Sigmoid colon (tissue), 7 donors: Measurements from ENCODE around the gene CALML6. TPM values are rescaled to one million over a fixed set of nuclear protein-coding genes. Genes with fewer than 3 reads are reported as not detected.

Experiments used
- DNase-seq: peaks from one replicate; pipeline ENCODE4 v3.0.0-alpha.2; 2019
- H3K27ac ChIP-seq, 4 donors: fragments of 200-600 bp; sonication (generic); one replicate each; pipeline ENCODE4 v1.5.1; 2016 to 2019; ENCODE audit warnings: mild to moderate bottlenecking in 1 of 4
- H3K27me3 ChIP-seq, 3 donors: fragments of 200-600 bp; sonication (generic); one replicate each; pipeline ENCODE4 v1.5.1; 2019; ENCODE audit warnings: mild to moderate bottlenecking in 1 of 3
- H3K36me3 ChIP-seq, 4 donors: fragments of 200-600 bp; sonication (generic); one replicate each; pipeline ENCODE4 v1.5.1; 2016 to 2019
- H3K4me1 ChIP-seq, 4 donors: fragments of 200-600 bp; sonication (generic); one replicate each; pipeline ENCODE4 v1.5.1; 2017 to 2019
- H3K4me3 ChIP-seq, 4 donors: fragments of 200-600 bp; sonication (generic); one replicate each; pipeline ENCODE4 v1.5.1; 2017 to 2019; ENCODE audit warnings: mild to moderate bottlenecking in 2 of 4, moderate library complexity in 1 of 4
- H3K9me3 ChIP-seq, 4 donors: fragments of 200-600 bp in 3 of 4; sonication (generic) in 3 of 4; one replicate each; pipeline versions ENCODE4 v1.5.1 to v1.6.1; 2013 to 2019
- CTCF ChIP-seq, 4 experiments: fragments of 450-650 bp in 3 of 4; fragments of 200-600 bp in 1 of 4; IDR thresholded peaks; one replicate each; pipeline ENCODE4 v1.5.1; 2016 to 2019; ENCODE audit warnings: antibody characterized with exemption in 4 of 4, mild to moderate bottlenecking in 3 of 4, moderate library complexity in 2 of 4
- EP300 ChIP-seq, 4 donors: sonication (generic); formaldehyde crosslinking; IDR thresholded peaks; one replicate each; pipeline ENCODE4 v1.6.1; 2017; ENCODE audit warnings: antibody characterized with exemption in 4 of 4
- POLR2A ChIP-seq, 2 donors: fragments of 450-650 bp; IDR thresholded peaks; one replicate each; pipeline ENCODE4 v1.6.1; 2016; ENCODE audit warnings: antibody characterized with exemption in 2 of 2, mild to moderate bottlenecking in 2 of 2, moderate library complexity in 2 of 2
- POLR2AphosphoS5 ChIP-seq, 4 donors: sonication (generic); formaldehyde crosslinking; IDR thresholded peaks; one replicate each; pipeline ENCODE4 v1.6.1; 2017; ENCODE audit warnings: antibody characterized with exemption in 4 of 4
- WGBS, 2 donors: extraction: QIAGEN DNeasy Blood & Tissue Kit; methylation state at CpG; one replicate each; pipeline ENCODE4 v1.1.7; 2013; 5-methylcytosine and 5-hydroxymethylcytosine counted together
- intact Hi-C: fragments of 100-400 bp; cut with DNase I; formaldehyde crosslinking; loops from one replicate; pipeline ENCODE4 v1.15.1; 2023
- polyA plus RNA-seq, 3 donors: library from polyadenylated mRNA; stranded (reverse); fragments of 200-250 nt; gene quantifications; one replicate each; pipeline ENCODE4 v1.2.3, GENCODE V29; 2013
- total RNA-seq, 4 donors: library from RNA; depleted of rRNA; stranded (reverse); fragments of >200 nt; gene quantifications; one replicate each; pipeline ENCODE4 v1.1.0, GENCODE V29; 2016
- donor health status: healthy with polysubstance abuse.
- donor health status: Bipolar disorder and iron deficiency.
- donor health status: healthy.

Gene CALML6
- total and polyA plus RNA-seq, 7 donors = 0.36 TPM; not detected in 5

GRCh38 chr1:1948783-1949182 is 33.7 kb downstream of the CALML6 start:
- Histone ChIP-seq H3K36me3 (no peaks in the 10 kb centered on the region), H3K9me3 (peaks cover 0 to 5% (median 0%) of the 10 kb centered on the region in 4 donors), H3K27ac (no peak overlapping the region), H3K27me3 (peaks cover 2 to 38% (median 3%) of the 10 kb centered on the region in 3 donors), H3K4me3 (no peak overlapping the region), H3K4me1 (peaks cover 0 to 7% (median 5%) of the 10 kb centered on the region in 4 donors)
- DNase-seq = no peak
- 47 to 51% methylated on average over 1 of the region's 1 CpG for WGBS, 2 donors
- no peak for TF ChIP-seq POLR2AphosphoS5 (IDR thresholded peaks at IDR 0.05)
- TF ChIP-seq POLR2A (IDR thresholded peaks at IDR 0.05) = no peak
- intact Hi-C loops = no loop called here

- no peaks in the 10 kb centered on the region for H3K4me1 ChIP-seq
- H3K9me3 ChIP-seq = peaks cover 0 to 5% (median 0%) of the 10 kb centered on the region in 4 donors
- H3K27ac ChIP-seq = no peak overlapping the region
- intact Hi-C loops = no loop called here
- 84% methylated on average over 5 of the region's 5 CpGs for WGBS, 2 donors
- H3K36me3 ChIP-seq = no peaks in the 10 kb centered on the region
- H3K4me3 ChIP-seq = no peak overlapping the region
- no peak for TF ChIP-seq POLR2AphosphoS5 (IDR thresholded peaks at IDR 0.05)
- no peak for TF ChIP-seq CTCF (IDR thresholded peaks at IDR 0.05)
- TF ChIP-seq POLR2A (IDR thresholded peaks at IDR 0.05) = no peak
- TF ChIP-seq EP300 (IDR thresholded peaks at IDR 0.05) = no peak
- no peak for DNase-seq
- H3K27me3 ChIP-seq = peaks cover 0 to 31% (median 0%) of the 10 kb centered on the region in 3 donors
Observed at GRCh38 chr1:1950940-1951339, 35.9 kb downstream of the CALML6 start.

GRCh38 chr1:1954015-1954414 is 39.0 kb downstream of the CALML6 start:
- intact Hi-C loops = no loop called here
- Histone ChIP-seq H3K27ac (no peak overlapping the region), H3K4me1 (no peaks in the 10 kb centered on the region), H3K27me3 (peaks cover 0 to 47% (median 4%) of the 10 kb centered on the region in 3 donors), H3K9me3 (peaks cover 0 to 5% (median 0%) of the 10 kb centered on the region in 4 donors), H3K36me3 (no peaks in the 10 kb centered on the region), H3K4me3 (no peak overlapping the region)
- no peak for DNase-seq
- WGBS, 2 donors = 89 to 93% methylated on average over 9 of the region's 9 CpGs
- TF ChIP-seq EP300 (IDR thresholded peaks at IDR 0.05) (no peak), POLR2A (IDR thresholded peaks at IDR 0.05) (no peak), CTCF (IDR thresholded peaks at IDR 0.05) (no peak), POLR2AphosphoS5 (IDR thresholded peaks at IDR 0.05) (no peak)

GRCh38 chr1:1954831-1955441 is 39.9 kb downstream of the CALML6 start:
- Histone ChIP-seq H3K27ac (no peak overlapping the region), H3K4me3 (no peak overlapping the region), H3K27me3 (peaks cover 0 to 55% (median 13%) of the 10 kb centered on the region in 3 donors), H3K9me3 (peaks cover 0 to 5% (median 0%) of the 10 kb centered on the region in 4 donors), H3K4me1 (peaks cover 0 to 5% (median 5%) of the 10 kb centered on the region in 4 donors), H3K36me3 (no peaks in the 10 kb centered on the region)
- WGBS, 2 donors = 75 to 93% methylated on average over 46 of the region's 46 CpGs
- DNase-seq = no peak
- no peak for TF ChIP-seq EP300 (IDR thresholded peaks at IDR 0.05)
- intact Hi-C loops = no loop called here

- no peak overlapping the region for H3K4me3 ChIP-seq
- no peak for TF ChIP-seq POLR2A (IDR thresholded peaks at IDR 0.05)
- TF ChIP-seq CTCF (IDR thresholded peaks at IDR 0.05) = no peak
- no peak for TF ChIP-seq EP300 (IDR thresholded peaks at IDR 0.05)
- H3K27me3 ChIP-seq = peaks cover 0 to 55% (median 19%) of the 10 kb centered on the region in 3 donors
- no peak overlapping the region for H3K27ac ChIP-seq
- peaks cover 0 to 9% (median 7%) of the 10 kb centered on the region in 4 donors for H3K4me1 ChIP-seq
- H3K36me3 ChIP-seq = no peaks in the 10 kb centered on the region
- H3K9me3 ChIP-seq = peaks cover 0 to 5% (median 0%) of the 10 kb centered on the region in 4 donors
- 80% methylated on average over 14 of the region's 14 CpGs for WGBS, 2 donors
- DNase-seq = no peak
- intact Hi-C loops = no loop called here
Observed at GRCh38 chr1:1955621-1956094, 40.6 kb downstream of the CALML6 start.
